B cell (primary cell): Measurements from ENCODE around the gene BAG3. TPM values are rescaled to one million over a fixed set of nuclear protein-coding genes. Genes with fewer than 3 reads are reported as not detected.

ENCODE experiments used
- ATAC-seq: fragments of 200-7000 bp; cut with Tn5 transposase; one replicate; pipeline ENCODE4 v1.10.0; 2021; ENCODE audit warnings: low read depth, mild to moderate bottlenecking, moderate number of reproducible peaks, moderate library complexity
- CTCF ChIA-PET: fragments of 350-600 bp; sonication (Branson Sonifier 250); formaldehyde crosslinking; loops from one replicate; lab custom pipeline; 2021; ENCODE audit warnings: antibody characterized with exemption, inconsistent platforms; lab: Charles Lee
- POLR2A ChIA-PET: fragments of 350-600 bp; sonication (Branson Sonifier 250); formaldehyde crosslinking; loops from one replicate; lab custom pipeline; 2021; ENCODE audit warnings: antibody characterized with exemption; lab: Charles Lee
- DNase-seq: peaks from one replicate; pipeline ENCODE4 v3.0.0; 2013
- H2AFZ ChIP-seq: 2 replicates; pipeline ENCODE4 v1.6.1; 2012; ENCODE audit warnings: mild to moderate bottlenecking, low read depth, low read length; ENCODE audit not compliant: insufficient read depth, poor library complexity, severe bottlenecking
- H3K27ac ChIP-seq, 2 donors: 1 replicate in 1 of 2; 2 replicates in 1 of 2; pipeline ENCODE4 v1.5.1; 2012 to 2013; ENCODE audit warnings: low read length in 2 of 2, mild to moderate bottlenecking in 2 of 2, moderate library complexity in 1 of 2
- H3K27me3 ChIP-seq, 4 experiments: fragments of 200-600 bp in 1 of 4; sonication (generic) in 1 of 4; replicated peaks in 1 of 4; 1 replicate in 2 of 4; 2 replicates in 2 of 4; pipeline versions ENCODE4 v1.6.1 to v1.7.0; 2013 to 2016; ENCODE audit warnings: low read length in 3 of 4, mild to moderate bottlenecking in 2 of 4, mixed read lengths in 1 of 4, moderate library complexity in 1 of 4; ENCODE audit not compliant: insufficient read depth in 4 of 4, control insufficient read depth in 3 of 4; ENCODE audit errors: control extremely low read depth in 1 of 4
- H3K36me3 ChIP-seq, 2 experiments: replicated peaks in 1 of 2; 1 replicate in 1 of 2; 2 replicates in 1 of 2; pipeline versions ENCODE4 v1.6.1 to v1.7.1; 2013; ENCODE audit warnings: low read length in 1 of 2; ENCODE audit not compliant: insufficient read depth in 2 of 2, control insufficient read depth in 1 of 2; ENCODE audit errors: control extremely low read depth in 1 of 2, extremely low read depth in 1 of 2
- H3K4me1 ChIP-seq, 2 donors: fragments of 200-600 bp in 1 of 2; sonication (generic) in 1 of 2; 1 replicate in 1 of 2; 2 replicates in 1 of 2; pipeline versions ENCODE4 v1.5.1 to v1.6.1; 2013 to 2017; ENCODE audit warnings: low read length in 2 of 2; ENCODE audit not compliant: control insufficient read depth in 2 of 2, insufficient read depth in 2 of 2
- H3K4me2 ChIP-seq: replicated peaks from 2 replicates; pipeline ENCODE3; 2012; ENCODE audit warnings: mild to moderate bottlenecking, low read depth, low read length; ENCODE audit not compliant: poor library complexity, severe bottlenecking
- H3K4me3 ChIP-seq, 5 experiments: fragments of 200-600 bp in 1 of 5; sonication (generic) in 1 of 5; 1 replicate in 3 of 5; 2 replicates in 2 of 5; pipeline versions ENCODE4 v1.5.1 to v1.7.0; 2011 to 2016; ENCODE audit warnings: low read length in 4 of 5, mild to moderate bottlenecking in 4 of 5, low read depth in 2 of 5, control low read depth in 1 of 5, moderate library complexity in 1 of 5; ENCODE audit not compliant: insufficient read depth in 1 of 5; ENCODE audit errors: control extremely low read depth in 1 of 5, extremely low read depth in 1 of 5
- H3K79me2 ChIP-seq: fragments of 200-600 bp; sonication (generic); one replicate; pipeline ENCODE4 v1.6.0; 2016; ENCODE audit warnings: low read length; ENCODE audit not compliant: control insufficient read depth, insufficient read depth
- H3K9ac ChIP-seq: fragments of 200-600 bp; sonication (generic); 2 replicates; pipeline ENCODE4 v1.6.1; 2017; ENCODE audit warnings: mild to moderate bottlenecking, low read length, moderate library complexity
- H3K9me3 ChIP-seq, 3 donors: one replicate each; pipeline versions ENCODE4 v1.6.1 to v1.7.1; 2013; ENCODE audit warnings: low read length in 2 of 3; ENCODE audit not compliant: control insufficient read depth in 2 of 3, insufficient read depth in 1 of 3; ENCODE audit errors: control extremely low read depth in 1 of 3
- H4K20me1 ChIP-seq: 2 replicates; pipeline ENCODE4 v1.6.0; 2012; ENCODE audit warnings: mild to moderate bottlenecking, low read length; ENCODE audit not compliant: insufficient read depth, control insufficient read depth, poor library complexity, severe bottlenecking
- H3K27ac Mint-ChIP-seq: one replicate; pipeline ENCODE4 v1.8.0; 2021; ENCODE audit warnings: mixed read lengths
- H3K27me3 Mint-ChIP-seq: one replicate; pipeline ENCODE4 v1.8.0; 2021; ENCODE audit warnings: mixed read lengths
- H3K4me1 Mint-ChIP-seq: one replicate; pipeline ENCODE4 v1.8.0; 2021; ENCODE audit warnings: mixed read lengths
- H3K4me3 Mint-ChIP-seq: one replicate; pipeline ENCODE4 v1.8.0; 2021; ENCODE audit warnings: mixed read lengths
- H3K9me3 Mint-ChIP-seq: one replicate; pipeline ENCODE4 v1.8.0; 2022; ENCODE audit warnings: mixed read lengths; ENCODE audit not compliant: insufficient read depth
- EZH2 ChIP-seq: IDR thresholded peaks from 2 replicates; pipeline ENCODE4 v1.6.1; 2012; ENCODE audit warnings: borderline replicate concordance, low read depth, mild to moderate bottlenecking, moderate library complexity, low read length; ENCODE audit not compliant: insufficient read depth, poor library complexity, severe bottlenecking
- WGBS: methylation state at CpG from one replicate; pipeline ENCODE4 v1.1.5; 2013; ENCODE audit warnings: missing lambda C conversion rate; ENCODE audit not compliant: insufficient coverage; 5-methylcytosine and 5-hydroxymethylcytosine counted together
- intact Hi-C: fragments of 100-400 bp; cut with micrococcal nuclease; formaldehyde crosslinking; loops from one replicate; pipeline ENCODE4 v1.10.0; 2022
- polyA plus RNA-seq: library from polyadenylated mRNA; depleted of rRNA; stranded (reverse); fragments of >200 nt; gene quantifications from 2 replicates; pipeline ENCODE4 v1.2.3, GENCODE V29; 2012
- total RNA-seq, 2 donors: library from RNA; stranded (reverse); fragments of 120-200 nt in 1 of 2; gene quantifications; 1 replicate in 1 of 2; 2 replicates in 1 of 2; pipeline versions ENCODE4 v1.2.3 to v1.2.4, GENCODE V29; 2013 to 2022
- TF ChIP-seq, protein P1 (sequence below): fragments of 200-600 bp; IDR thresholded peaks from one replicate; pipeline ENCODE4 v1.8.0; 2022; ENCODE audit warnings: antibody characterized with exemption, mild to moderate bottlenecking

BAG3 gene
- total and polyA plus RNA-seq, 2 donors (not counting 1 experiment from before 2014, with no cell fraction given), result 3.9 to 7.4 TPM

GRCh38 chr10:119653916-119654315, 2.7 kb downstream of the BAG3 start:
- POLR2A ChIA-PET, result no interaction called here
- WGBS, result 95% methylated on average over 2 of the region's 2 CpGs
- H2AFZ ChIP-seq, result no peak overlapping the region
- peaks cover 17% of the 10 kb centered on the region for H3K4me1 Mint-ChIP-seq
- intact Hi-C loops, result loop anchor here (5.0 kb wide), 3 partner anchors 33 to 552 kb away; partner anchors contain the start of genes DENND10 and PRDX3
- TF ChIP-seq, protein P1, sequence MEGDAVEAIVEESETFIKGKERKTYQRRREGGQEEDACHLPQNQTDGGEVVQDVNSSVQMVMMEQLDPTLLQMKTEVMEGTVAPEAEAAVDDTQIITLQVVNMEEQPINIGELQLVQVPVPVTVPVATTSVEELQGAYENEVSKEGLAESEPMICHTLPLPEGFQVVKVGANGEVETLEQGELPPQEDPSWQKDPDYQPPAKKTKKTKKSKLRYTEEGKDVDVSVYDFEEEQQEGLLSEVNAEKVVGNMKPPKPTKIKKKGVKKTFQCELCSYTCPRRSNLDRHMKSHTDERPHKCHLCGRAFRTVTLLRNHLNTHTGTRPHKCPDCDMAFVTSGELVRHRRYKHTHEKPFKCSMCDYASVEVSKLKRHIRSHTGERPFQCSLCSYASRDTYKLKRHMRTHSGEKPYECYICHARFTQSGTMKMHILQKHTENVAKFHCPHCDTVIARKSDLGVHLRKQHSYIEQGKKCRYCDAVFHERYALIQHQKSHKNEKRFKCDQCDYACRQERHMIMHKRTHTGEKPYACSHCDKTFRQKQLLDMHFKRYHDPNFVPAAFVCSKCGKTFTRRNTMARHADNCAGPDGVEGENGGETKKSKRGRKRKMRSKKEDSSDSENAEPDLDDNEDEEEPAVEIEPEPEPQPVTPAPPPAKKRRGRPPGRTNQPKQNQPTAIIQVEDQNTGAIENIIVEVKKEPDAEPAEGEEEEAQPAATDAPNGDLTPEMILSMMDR, result no peak
- TF ChIP-seq EZH2, result no peak
- H3K4me1 ChIP-seq, result peaks cover 3 to 12% of the 10 kb centered on the region in 2 donors
- H3K9me3 Mint-ChIP-seq, result no peaks in the 10 kb centered on the region
- no peaks in the 10 kb centered on the region for H3K79me2 ChIP-seq
- CTCF ChIA-PET, result interaction anchor here (0.6 to 2.1 kb wide), 2 partner anchors 25 to 205 kb away, joined by 3 to 4 read pairs; no protein-coding TSS in a partner anchor
- ATAC-seq (no peak), DNase-seq (no peak)
- H3K27me3 ChIP-seq, result peaks cover 0 to 3% (median 0%) of the 10 kb centered on the region in 4 experiments
- no peaks in the 10 kb centered on the region for H4K20me1 ChIP-seq
- no peaks in the 10 kb centered on the region for H3K9me3 ChIP-seq
- H3K27ac Mint-ChIP-seq, result no peak overlapping the region
- H3K27ac ChIP-seq, result no peak overlapping the region
- H3K36me3 ChIP-seq, result no peaks in the 10 kb centered on the region
- no peak overlapping the region for H3K9ac ChIP-seq
- H3K4me3 Mint-ChIP-seq, result no peak overlapping the region
- no peaks in the 10 kb centered on the region for H3K27me3 Mint-ChIP-seq
- no peak overlapping the region for H3K4me3 ChIP-seq
- no peak overlapping the region for H3K4me2 ChIP-seq

DNA sequence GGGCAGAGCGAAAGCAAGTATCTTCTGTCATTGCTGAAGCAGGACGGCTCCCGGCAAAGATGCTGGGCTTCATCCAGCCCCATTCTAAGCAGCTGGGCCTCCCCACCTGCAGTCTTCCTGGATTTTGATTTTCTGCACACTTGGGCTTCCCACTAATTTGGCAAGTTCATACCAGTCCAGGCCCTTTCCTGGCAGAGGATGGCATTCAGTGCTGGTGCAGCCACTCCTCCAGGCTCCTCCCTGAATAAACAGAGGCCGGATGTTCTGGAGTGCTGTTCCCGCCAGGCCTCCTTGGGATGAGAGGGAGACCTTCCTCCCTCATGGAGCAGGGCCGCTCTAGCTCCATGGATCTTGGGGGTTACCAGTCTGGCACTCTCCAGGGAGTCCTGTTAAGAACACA, 3.4 kb downstream of the BAG3 start:
- Histone ChIP-seq H4K20me1 (no peaks in the 10 kb centered on the region), H3K4me1 (peaks cover 3 to 12% of the 10 kb centered on the region in 2 donors), H3K27ac (no peak overlapping the region), H3K9me3 (no peaks in the 10 kb centered on the region), H3K79me2 (no peaks in the 10 kb centered on the region), H2AFZ (no peak overlapping the region), H3K4me3 (no peak overlapping the region), H3K9ac (no peak overlapping the region), H3K4me2 (no peak overlapping the region), H3K27me3 (peaks cover 0 to 3% (median 0%) of the 10 kb centered on the region in 4 experiments), H3K36me3 (no peaks in the 10 kb centered on the region)
- intact Hi-C loops, result loop anchor here (5.0 kb wide), 3 partner anchors 33 to 552 kb away; partner anchors contain the start of genes DENND10 and PRDX3
- Mint-ChIP-seq H3K4me1 (peaks cover 17% of the 10 kb centered on the region), H3K4me3 (no peak overlapping the region), H3K27ac (no peak overlapping the region), H3K9me3 (no peaks in the 10 kb centered on the region), H3K27me3 (no peaks in the 10 kb centered on the region)
- DNase-seq (no peak), ATAC-seq (no peak)
- 98% methylated on average over 5 of the region's 6 CpGs for WGBS
- TF ChIP-seq EZH2, result no peak
- TF ChIP-seq, protein P1, result no peak
- POLR2A ChIA-PET, result no interaction called here
- CTCF ChIA-PET, result interaction anchor here (0.6 to 2.1 kb wide), 3 partner anchors 24 to 205 kb away, joined by 3 to 5 read pairs (median 4); no protein-coding TSS in a partner anchor
